PC-9 (cell line): ENCODE results near the gene AKAIN1.

Source experiments
- EZH2 ChIP-seq: fragments of 200-600 bp; sonication (generic); IDR thresholded peaks from 2 replicates; pipeline ENCODE4 v1.8.0; 2017; ENCODE audit warnings: antibody characterized with exemption, low read depth
- TF ChIP-seq, protein P1 (sequence below): fragments of 200-600 bp; sonication (generic); conservative IDR thresholded peaks from 2 replicates; pipeline ENCODE4 v1.6.1; 2017; ENCODE audit warnings: mixed run types, antibody characterized with exemption, mild to moderate bottlenecking, moderate library complexity

DNA sequence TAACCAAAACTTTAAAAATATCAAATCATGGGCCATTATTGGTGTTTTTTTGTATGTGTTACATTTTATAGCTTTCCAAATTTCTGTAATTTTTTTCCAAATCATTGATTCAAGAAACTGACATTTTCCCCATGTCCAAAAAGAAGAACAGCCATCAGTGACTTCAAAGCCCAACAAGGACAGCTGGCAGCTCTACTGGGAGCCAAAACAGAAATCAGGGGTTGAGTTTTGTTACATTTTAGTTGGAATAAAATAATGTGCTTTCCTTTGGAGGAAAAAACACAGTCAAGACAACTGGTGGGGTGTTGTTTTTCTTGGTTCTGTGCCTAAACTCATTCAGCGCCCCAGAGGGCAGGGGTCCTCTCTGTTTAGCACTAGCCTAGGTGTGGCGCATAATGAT lies 23.8 kb downstream of the AKAIN1 start:
- TF ChIP-seq, protein P1, sequence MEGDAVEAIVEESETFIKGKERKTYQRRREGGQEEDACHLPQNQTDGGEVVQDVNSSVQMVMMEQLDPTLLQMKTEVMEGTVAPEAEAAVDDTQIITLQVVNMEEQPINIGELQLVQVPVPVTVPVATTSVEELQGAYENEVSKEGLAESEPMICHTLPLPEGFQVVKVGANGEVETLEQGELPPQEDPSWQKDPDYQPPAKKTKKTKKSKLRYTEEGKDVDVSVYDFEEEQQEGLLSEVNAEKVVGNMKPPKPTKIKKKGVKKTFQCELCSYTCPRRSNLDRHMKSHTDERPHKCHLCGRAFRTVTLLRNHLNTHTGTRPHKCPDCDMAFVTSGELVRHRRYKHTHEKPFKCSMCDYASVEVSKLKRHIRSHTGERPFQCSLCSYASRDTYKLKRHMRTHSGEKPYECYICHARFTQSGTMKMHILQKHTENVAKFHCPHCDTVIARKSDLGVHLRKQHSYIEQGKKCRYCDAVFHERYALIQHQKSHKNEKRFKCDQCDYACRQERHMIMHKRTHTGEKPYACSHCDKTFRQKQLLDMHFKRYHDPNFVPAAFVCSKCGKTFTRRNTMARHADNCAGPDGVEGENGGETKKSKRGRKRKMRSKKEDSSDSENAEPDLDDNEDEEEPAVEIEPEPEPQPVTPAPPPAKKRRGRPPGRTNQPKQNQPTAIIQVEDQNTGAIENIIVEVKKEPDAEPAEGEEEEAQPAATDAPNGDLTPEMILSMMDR = no peak
- TF ChIP-seq EZH2 = no peak
